ENCODE data around the gene BORCS5. TPM values are rescaled to one million over a fixed set of nuclear protein-coding genes. Genes with fewer than 3 reads are reported as not detected.
"Not testable (repeated sequence)": the region's sequence is repeated elsewhere in the genome, so short reads cannot be mapped to it uniquely, and the experiment has no call there.

Gene BORCS5
- total RNA-seq, 2 experiments from 2014 or later = 35.5 to 38.3 TPM

DNA sequence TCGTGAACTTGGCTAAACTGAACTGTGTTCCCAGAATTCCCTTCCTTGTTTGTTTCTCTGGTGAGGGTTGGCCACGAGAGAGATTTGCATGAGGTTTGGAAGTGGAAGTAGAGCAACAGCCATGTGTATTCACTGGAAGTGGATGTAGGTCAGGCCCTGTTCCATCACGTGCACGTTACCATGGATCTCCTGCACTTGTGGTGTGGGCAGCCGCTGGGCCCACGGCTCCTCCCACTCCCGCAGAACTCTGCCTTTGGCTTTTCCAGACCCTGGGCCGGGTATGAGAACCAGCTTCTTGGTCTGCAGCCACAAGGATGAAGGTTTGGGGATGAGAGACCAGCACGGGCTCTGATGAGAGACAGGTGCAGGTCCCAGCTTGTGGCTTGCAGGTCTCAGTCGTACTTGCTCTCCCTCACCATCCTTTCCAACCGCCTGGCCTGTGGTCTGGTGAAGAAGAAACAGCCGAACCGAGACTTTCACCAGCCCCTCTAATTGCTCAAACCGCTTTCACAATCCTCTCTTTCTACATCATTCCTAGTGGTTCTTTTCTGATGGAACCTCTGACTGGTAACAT lies 110.9 kb downstream of the BORCS5 start:
- Mint-ChIP-seq H3K4me3 (no peak overlapping the region), H3K36me3 (peaks cover 53% of the 10 kb centered on the region), H3K27me3 (no peaks in the 10 kb centered on the region), H3K4me1 (peaks cover 79% of the 10 kb centered on the region), H3K9me3 (ENCODE audit: low read depth) (no peaks in the 10 kb centered on the region), H3K27ac (peak overlapping the region; percentile 81)
- CTCF ChIA-PET = interaction anchor here (1.5 to 2.8 kb wide), 3 partner anchors 9 to 90 kb away, joined by 4 to 12 read pairs (median 4); no protein-coding TSS in a partner anchor
- DNase-seq (peak; percentile 58), ATAC-seq (peak; percentile 40)

DNA sequence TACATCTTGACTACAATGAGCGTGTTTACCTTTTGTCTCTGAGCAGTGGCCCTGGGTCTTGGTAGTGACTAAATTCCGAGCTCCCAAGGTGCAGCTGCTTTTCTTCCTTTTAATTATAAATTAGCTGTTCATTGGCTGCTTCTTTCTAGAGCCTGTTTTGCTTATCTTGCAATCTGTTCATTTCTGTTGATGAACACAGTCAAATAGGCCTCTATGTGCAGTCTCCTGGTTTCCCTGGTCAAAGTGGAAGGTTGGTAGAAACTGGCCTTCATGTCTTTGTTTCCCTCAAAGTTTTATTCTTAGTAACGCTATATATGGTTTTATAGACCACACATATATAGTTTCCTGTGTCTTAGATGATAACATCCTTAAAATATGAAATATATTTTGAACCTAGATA lies 111.7 kb downstream of the BORCS5 start:
- H3K27me3 Mint-ChIP-seq = no peaks in the 10 kb centered on the region
- CTCF ChIA-PET = no interaction called here
- H3K4me1 Mint-ChIP-seq = peaks cover 78% of the 10 kb centered on the region
- H3K36me3 Mint-ChIP-seq = peaks cover 56% of the 10 kb centered on the region
- H3K27ac Mint-ChIP-seq = peak overlapping the region; percentile 81
- H3K4me3 Mint-ChIP-seq = no peak overlapping the region
- DNase-seq (no peak), ATAC-seq (no peak)
- H3K9me3 Mint-ChIP-seq (ENCODE audit: low read depth) = no peaks in the 10 kb centered on the region

DNA sequence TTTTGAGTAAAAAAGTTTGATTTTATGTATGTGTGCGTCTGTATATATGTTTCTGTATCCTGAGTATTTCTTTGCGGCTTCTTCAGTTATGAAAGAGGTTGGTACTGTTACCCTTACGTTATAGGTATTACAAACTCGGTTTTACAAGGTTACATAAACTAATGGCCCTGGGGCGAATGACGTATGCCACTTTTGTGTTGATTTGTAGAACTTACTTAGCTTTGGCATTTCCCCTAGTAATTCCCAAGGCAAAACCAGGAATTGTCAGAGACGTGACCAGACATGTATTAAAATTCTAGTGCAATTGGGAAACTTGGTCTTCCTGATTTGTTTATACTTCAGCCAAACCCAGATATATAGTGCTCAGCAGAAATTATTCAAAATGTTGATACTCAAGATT lies 112.5 kb downstream of the BORCS5 start:
- CTCF ChIA-PET = no interaction called here
- no peaks in the 10 kb centered on the region for H3K27me3 Mint-ChIP-seq
- DNase-seq (no peak), ATAC-seq (no peak)
- H3K4me3 Mint-ChIP-seq = no peak overlapping the region
- H3K36me3 Mint-ChIP-seq = peaks cover 61% of the 10 kb centered on the region
- H3K9me3 Mint-ChIP-seq (ENCODE audit: low read depth) = no peaks in the 10 kb centered on the region
- H3K4me1 Mint-ChIP-seq = peaks cover 82% of the 10 kb centered on the region
- no peak overlapping the region for H3K27ac Mint-ChIP-seq

DNA sequence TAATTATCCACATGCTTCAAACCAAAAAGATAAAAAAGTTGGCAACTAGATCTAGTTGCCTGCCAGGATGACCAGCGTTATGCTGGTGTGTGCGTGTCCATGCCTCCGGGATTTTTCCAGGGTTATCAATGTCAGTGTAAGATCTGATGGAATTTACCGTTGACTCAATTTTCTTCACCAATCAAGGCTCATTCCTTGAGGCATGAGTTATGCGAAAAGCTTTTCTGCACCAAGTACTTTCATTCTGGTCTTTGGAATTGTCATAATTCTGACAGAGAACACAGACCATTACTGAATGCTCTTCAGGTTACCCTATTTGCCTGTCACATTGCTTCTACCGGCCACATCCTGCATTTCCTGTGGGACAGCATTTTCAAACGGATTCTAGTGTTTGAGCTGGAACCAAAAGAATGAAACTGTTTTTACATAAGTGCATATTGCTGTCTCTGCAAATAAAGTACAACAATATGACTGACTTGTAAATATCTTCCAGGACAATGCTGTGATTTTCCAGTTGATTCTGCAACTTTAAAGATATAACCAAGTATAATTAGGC lies 114.0 kb downstream of the BORCS5 start:
- CTCF ChIA-PET = interaction anchor here (0.9 kb wide), 1 partner anchor 29 kb away, joined by 3 read pairs; no protein-coding TSS in a partner anchor
- DNase-seq (peak; percentile 37), ATAC-seq (no peak)
- H3K4me3 Mint-ChIP-seq = no peak overlapping the region
- peaks cover 63% of the 10 kb centered on the region for H3K36me3 Mint-ChIP-seq
- H3K4me1 Mint-ChIP-seq = peaks cover 85% of the 10 kb centered on the region
- H3K9me3 Mint-ChIP-seq (ENCODE audit: low read depth) = no peaks in the 10 kb centered on the region
- peak overlapping the region; percentile 16 for H3K27ac Mint-ChIP-seq
- H3K27me3 Mint-ChIP-seq = no peaks in the 10 kb centered on the region

DNA sequence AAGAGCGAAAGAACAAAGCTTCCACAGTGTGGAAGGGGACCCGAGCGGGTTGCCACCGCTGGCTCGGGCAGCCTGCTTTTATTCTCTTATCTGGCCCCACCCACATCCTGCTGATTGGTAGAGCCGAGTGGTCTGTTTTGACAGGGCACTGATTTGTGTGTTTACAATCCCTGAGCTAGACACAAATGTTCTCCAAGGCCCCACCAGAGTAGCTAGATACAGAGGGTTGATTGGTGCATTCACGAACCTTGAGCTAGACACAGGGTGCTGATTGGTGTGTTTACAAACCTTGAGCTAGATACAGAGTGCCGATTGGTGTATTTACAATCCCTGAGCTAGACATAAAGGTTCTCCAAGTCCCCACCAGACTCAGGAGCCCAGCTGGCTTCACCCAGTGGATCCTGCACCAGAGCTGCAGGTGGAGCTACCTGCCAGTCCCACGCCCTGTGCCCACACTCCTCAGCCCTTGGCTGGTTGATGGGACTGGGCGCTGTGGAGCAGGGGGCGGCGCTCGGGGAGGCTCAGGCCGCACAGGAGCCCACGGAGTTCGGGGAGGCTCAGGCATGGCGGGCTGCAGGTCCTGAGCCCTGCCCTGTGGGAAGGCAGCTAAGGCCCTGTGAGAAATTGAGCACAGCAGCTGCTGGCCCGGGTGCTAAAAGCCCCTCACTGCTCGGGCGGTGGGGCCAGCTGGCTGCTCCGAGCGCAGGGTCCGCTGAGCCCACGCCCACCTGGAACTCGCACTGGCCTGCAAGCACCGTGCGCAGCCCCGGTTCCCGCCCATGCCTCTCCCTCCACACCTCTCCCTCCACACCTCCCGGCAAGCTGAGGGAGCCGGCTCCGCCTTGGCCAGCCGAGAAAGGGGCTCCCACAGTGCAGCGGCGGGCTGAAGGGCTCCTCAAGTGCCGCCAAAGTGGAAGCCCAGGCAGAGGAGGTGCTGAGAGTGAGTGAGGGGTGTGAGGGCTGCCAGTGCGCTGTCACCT lies 115.4 kb downstream of the BORCS5 start:
- not testable (repeated sequence) for H3K27me3 Mint-ChIP-seq; H3K4me3 Mint-ChIP-seq; ATAC-seq; H3K9me3 Mint-ChIP-seq (ENCODE audit: low read depth); H3K27ac Mint-ChIP-seq
- Mint-ChIP-seq H3K36me3 (peaks cover 65% of the 10 kb centered on the region), H3K4me1 (peaks cover 84% of the 10 kb centered on the region)
- CTCF ChIA-PET = interaction anchor here (0.8 to 5.5 kb wide), 4 partner anchors 11 to 91 kb away, joined by 4 to 65 read pairs (median 10); partner anchors contain the start of gene DUSP16
- peak; percentile 37 for DNase-seq

DNA sequence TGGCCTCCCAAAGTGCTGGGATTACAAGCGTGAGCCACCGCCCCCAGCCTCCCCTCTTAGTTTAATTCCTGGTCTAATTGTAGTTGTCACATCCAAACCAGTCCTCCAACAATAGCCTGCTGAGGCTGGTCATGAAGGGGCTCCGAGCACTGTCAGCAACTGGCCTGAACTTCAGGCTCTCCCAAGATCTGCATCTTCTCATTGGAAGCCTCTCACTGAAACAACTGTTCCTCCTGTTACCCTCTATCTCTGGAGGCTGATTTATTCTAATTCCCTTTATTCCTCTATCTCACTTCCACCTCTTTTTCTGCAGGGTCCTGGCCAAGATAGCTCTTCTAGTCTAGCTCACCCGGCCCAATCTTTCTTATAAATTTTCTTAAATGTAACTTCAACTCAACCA lies 116.3 kb downstream of the BORCS5 start:
- peaks cover 67% of the 10 kb centered on the region for H3K36me3 Mint-ChIP-seq
- no peak overlapping the region for H3K4me3 Mint-ChIP-seq
- ATAC-seq (no peak), DNase-seq (peak; percentile 30)
- no peaks in the 10 kb centered on the region for H3K9me3 Mint-ChIP-seq (ENCODE audit: low read depth)
- H3K4me1 Mint-ChIP-seq = peaks cover 81% of the 10 kb centered on the region
- CTCF ChIA-PET = interaction anchor here (0.7 to 5.5 kb wide), 11 partner anchors 11 to 116 kb away, joined by 3 to 65 read pairs (median 14); partner anchors contain the start of genes BORCS5 and DUSP16
- H3K27ac Mint-ChIP-seq = peak overlapping the region; percentile 99
- no peaks in the 10 kb centered on the region for H3K27me3 Mint-ChIP-seq

DNA sequence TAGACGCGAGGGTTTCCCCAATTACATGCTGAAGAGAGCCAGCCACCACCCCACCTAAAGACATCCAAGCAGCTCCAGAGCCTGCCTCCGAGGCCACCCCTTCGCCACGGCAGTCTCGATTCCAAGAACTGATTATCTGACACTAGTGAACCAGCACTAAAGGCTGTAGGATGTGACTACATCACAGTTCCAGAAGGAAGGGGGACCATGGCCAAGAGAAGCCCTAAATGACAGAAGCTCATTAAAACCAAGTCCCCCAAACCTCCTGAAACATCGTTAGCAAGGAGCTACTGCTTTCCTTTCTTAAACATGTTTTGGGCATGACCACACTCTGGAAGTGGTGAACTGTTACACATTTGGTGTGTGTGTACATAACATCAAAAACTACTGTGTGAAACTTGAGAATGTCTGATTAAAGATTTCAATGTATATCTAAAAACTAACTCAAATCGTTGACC lies 117.6 kb downstream of the BORCS5 start:
- Mint-ChIP-seq H3K4me3 (peak overlapping the region; percentile 65), H3K36me3 (peaks cover 67% of the 10 kb centered on the region), H3K27me3 (no peaks in the 10 kb centered on the region), H3K27ac (peak overlapping the region; percentile 99), H3K4me1 (peaks cover 81% of the 10 kb centered on the region), H3K9me3 (ENCODE audit: low read depth) (no peaks in the 10 kb centered on the region)
- CTCF ChIA-PET = interaction anchor here (0.8 to 5.5 kb wide), 16 partner anchors 9 to 118 kb away, joined by 3 to 65 read pairs (median 10); partner anchors contain the start of genes BORCS5 and DUSP16
- DNase-seq (peak; percentile 83), ATAC-seq (peak; percentile 58)

DNA sequence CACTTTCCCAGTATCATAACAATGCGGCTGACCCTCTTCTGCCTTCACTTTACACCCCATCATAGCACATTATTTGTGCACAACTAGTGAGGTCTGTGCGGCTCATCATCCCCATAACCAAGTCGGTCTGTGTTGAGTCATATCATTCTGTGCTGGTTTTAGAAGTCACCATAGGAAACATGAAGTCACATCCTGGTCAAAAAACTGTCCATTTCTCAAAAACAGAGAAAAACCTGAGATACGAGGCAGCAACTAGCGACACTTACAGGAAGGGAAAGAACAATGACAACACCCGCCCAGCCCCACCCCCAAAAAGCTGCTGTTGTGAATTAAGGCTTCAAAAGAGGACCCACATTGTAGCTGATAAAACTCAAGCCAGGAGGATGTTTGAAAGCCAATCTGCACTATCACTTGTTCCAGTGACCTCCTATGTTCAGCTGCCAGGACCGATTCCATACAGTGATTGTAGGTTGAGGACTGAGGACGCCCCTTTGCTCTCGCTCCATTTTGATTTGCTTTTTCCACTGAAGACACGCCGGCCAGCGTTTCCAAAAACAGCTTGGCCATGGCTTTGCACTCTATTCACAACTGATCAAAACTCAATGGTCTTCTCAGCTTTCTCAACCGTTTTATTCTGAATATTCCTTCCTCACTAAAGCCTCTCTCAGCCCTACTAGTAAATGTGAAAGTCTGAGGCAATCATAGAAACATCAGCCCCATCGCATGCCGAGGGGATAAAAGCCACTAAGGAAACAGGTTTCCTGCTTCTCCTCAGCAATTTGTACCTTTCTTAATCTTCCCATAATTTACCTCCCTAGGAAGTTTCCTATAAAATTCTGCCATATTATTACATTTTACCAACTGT lies 118.3 kb downstream of the BORCS5 start:
- peak overlapping the region; percentile 65 for H3K4me3 Mint-ChIP-seq
- no peaks in the 10 kb centered on the region for H3K9me3 Mint-ChIP-seq (ENCODE audit: low read depth)
- peak; percentile 86 for ATAC-seq
- DNase-seq = peak; percentile 89
- CTCF ChIA-PET = interaction anchor here (0.6 to 5.5 kb wide), 22 partner anchors 8 to 118 kb away, joined by 3 to 65 read pairs (median 6); partner anchors contain the start of genes BORCS5 and DUSP16
- H3K27ac Mint-ChIP-seq = peak overlapping the region; percentile 99
- no peaks in the 10 kb centered on the region for H3K27me3 Mint-ChIP-seq
- peaks cover 83% of the 10 kb centered on the region for H3K4me1 Mint-ChIP-seq
- peaks cover 68% of the 10 kb centered on the region for H3K36me3 Mint-ChIP-seq

DNA sequence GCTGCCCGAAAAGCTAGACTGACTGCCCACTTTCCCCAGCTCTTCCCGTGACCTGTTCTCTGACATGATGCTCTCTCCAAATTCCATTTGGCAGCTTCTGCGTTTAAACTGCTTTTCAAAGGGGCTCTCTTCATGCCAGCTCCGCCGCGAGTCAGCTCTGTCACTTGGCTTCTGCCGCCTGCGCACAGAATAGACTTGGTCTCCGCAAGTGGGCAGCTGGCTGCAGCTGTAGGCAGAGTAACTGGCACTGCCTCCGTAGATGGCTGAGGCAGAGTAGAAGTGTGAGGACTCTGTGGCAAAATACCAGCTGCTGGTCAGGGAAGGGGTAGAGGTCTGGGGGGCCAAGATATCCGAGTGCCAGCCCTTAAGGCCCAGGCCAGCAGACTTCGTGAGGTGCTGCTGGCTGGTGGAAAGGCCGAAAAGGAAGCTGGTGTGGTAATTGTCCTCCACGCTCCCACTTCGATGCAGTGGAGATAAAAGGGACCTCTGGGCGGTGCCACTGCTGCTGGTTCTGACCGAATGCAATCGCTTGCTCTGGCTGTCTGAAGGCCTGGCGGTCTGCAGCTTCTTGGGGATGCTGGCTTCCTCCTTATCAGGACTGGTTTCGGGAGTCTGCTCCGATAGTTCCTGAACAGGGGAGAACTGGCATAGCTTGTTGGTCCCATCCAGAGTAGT lies 120.1 kb downstream of the BORCS5 start:
- ATAC-seq (no peak), DNase-seq (no peak)
- H3K9me3 Mint-ChIP-seq (ENCODE audit: low read depth) = no peaks in the 10 kb centered on the region
- peaks cover 78% of the 10 kb centered on the region for H3K4me1 Mint-ChIP-seq
- no peaks in the 10 kb centered on the region for H3K27me3 Mint-ChIP-seq
- H3K27ac Mint-ChIP-seq = peak overlapping the region; percentile 57
- H3K36me3 Mint-ChIP-seq = peaks cover 61% of the 10 kb centered on the region
- CTCF ChIA-PET = interaction anchor here (0.6 to 5.5 kb wide), 12 partner anchors 9 to 259 kb away, joined by 3 to 65 read pairs (median 4); partner anchors contain the start of gene DUSP16
- H3K4me3 Mint-ChIP-seq = no peak overlapping the region

DNA sequence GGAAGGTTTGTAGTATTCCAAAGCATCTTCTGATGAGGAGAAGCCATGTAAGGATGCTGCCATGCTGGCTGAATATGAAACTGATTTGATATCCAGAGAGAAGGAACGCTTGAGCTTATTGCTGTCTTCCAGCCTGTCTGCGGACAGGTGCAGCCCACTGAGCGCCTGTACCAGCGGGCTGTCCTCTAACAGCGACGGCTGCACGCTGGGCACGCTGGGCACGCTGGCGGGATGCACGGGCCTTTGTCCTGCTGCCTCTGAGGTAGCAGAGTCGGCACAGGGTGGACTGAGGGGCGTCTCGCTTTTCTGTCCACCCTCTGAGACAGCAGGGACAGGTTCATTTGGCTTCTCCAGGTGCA lies 120.6 kb downstream of the BORCS5 start:
- Mint-ChIP-seq H3K27me3 (no peaks in the 10 kb centered on the region), H3K36me3 (peaks cover 63% of the 10 kb centered on the region), H3K27ac (peak overlapping the region; percentile 57), H3K9me3 (ENCODE audit: low read depth) (no peaks in the 10 kb centered on the region), H3K4me3 (no peak overlapping the region), H3K4me1 (peaks cover 82% of the 10 kb centered on the region)
- no peak for ATAC-seq
- no peak for DNase-seq
- CTCF ChIA-PET = interaction anchor here (0.9 to 5.5 kb wide), 7 partner anchors 10 to 259 kb away, joined by 3 to 65 read pairs (median 4); partner anchors contain the start of gene DUSP16

DNA sequence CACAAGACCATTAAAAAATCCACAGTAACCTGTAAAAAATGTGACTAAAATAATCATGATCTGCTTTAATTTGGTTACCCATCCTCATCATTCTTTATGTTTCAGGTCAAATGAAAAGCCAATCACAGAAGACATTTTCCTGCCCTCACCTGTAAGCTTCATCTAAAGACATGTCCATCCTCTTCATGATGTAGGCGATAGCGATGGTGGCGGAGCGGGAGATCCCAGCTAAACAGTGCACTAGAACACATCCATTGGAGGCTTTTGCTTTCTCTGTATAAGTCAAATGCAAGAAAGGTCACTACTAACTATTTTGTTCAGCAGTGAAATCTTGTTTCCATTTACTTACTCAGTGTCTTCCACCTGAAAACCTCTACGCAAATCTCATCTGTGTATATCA lies 123.2 kb downstream of the BORCS5 start:
- CTCF ChIA-PET = interaction anchor here (1.9 kb wide), 1 partner anchor 14 kb away, joined by 4 read pairs; no protein-coding TSS in a partner anchor

DNA sequence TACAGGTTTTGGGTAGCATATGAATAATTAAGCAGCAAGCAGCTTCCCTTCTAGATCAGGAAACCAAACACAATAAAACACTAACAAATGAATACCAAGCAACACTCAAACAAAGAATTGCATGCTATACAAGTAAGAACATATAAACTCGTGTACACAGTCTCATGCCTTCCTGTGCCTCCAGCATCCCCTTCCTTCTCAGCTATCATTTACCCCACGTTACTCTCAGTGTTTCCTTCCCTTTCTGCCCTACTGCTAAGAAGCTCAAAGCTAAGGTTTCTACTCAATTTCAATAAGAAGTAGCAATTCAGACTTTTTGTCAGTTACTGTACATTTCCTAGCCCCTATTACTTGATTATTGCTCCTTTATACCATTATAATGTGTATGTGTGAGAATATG lies 124.8 kb downstream of the BORCS5 start:
- Mint-ChIP-seq H3K9me3 (ENCODE audit: low read depth) (no peaks in the 10 kb centered on the region), H3K4me3 (peak overlapping the region; percentile 55), H3K36me3 (peaks cover 76% of the 10 kb centered on the region), H3K27ac (peak overlapping the region; percentile 99), H3K4me1 (peaks cover 73% of the 10 kb centered on the region), H3K27me3 (no peaks in the 10 kb centered on the region)
- CTCF ChIA-PET = interaction anchor here (1.0 to 2.7 kb wide), 8 partner anchors 22 to 125 kb away, joined by 3 to 16 read pairs (median 5); partner anchors contain the start of gene BORCS5
- DNase-seq = peak; percentile 53
- peak; percentile 64 for ATAC-seq

More for the DNA sequence above, 123.2 kb downstream of the BORCS5 start:
- no peaks in the 10 kb centered on the region for H3K27me3 Mint-ChIP-seq
- ATAC-seq = no peak
- H3K4me1 Mint-ChIP-seq = peaks cover 79% of the 10 kb centered on the region
- peaks cover 68% of the 10 kb centered on the region for H3K36me3 Mint-ChIP-seq
- H3K27ac Mint-ChIP-seq = peak overlapping the region; percentile 75
- H3K4me3 Mint-ChIP-seq = no peak overlapping the region
- no peaks in the 10 kb centered on the region for H3K9me3 Mint-ChIP-seq (ENCODE audit: low read depth)
- DNase-seq = no peak

Measured in activated CD8-positive, alpha-beta memory T cell treated with anti-CD3 and anti-CD28 coated beads, Interleukin-2, amount 10 ng/mL, durations not matched to agents 7 days and 5 days (primary cell).